ENCODE measurements around the gene KCNT1. TPM values are rescaled to one million over a fixed set of nuclear protein-coding genes. Genes with fewer than 3 reads are reported as not detected.

The KCNT1 gene
- total RNA-seq, 1 experiment from 2014 or later, result 0.17 TPM

DNA sequence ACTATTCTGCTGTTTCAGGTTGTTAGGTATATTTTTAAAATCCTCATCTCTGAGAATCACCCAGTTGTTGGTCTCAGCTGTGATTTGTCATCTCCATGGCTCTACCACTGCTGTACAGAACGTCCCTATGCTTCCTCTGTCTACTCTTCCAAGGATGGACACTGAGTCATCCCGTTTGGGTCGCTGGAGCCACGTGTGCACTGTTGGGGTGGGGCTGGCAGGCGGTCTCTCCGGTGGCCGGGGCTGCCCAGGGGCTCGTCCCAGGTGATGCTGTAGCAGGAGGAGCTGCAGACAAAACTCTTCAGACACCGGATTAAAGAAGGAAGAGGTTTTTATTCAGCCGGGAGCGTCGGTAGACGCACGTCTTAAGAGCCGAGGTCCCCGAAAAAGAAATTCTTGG is 21.9 kb upstream of the KCNT1 start:
- H3K9me2 ChIP-seq (ENCODE audit: insufficient read depth), result no peaks in the 10 kb centered on the region
- no TSS peak for BruUV-seq (replicated peaks)
- H3K4me2 ChIP-seq (ENCODE audit: low read length), result no peak overlapping the region
- intact Hi-C loops (cut with micrococcal nuclease), result no loop called here
- no peaks in the 10 kb centered on the region for H4K20me1 ChIP-seq (ENCODE audit: insufficient read depth)
- no peak for ATAC-seq
- POLR2A ChIA-PET, result no interaction called here
- no peak overlapping the region for H3K27ac ChIP-seq (ENCODE audit: low read depth, low read length)
- H3K9ac ChIP-seq (ENCODE audit: low read length), result no peak overlapping the region
- no peaks in the 10 kb centered on the region for H3K4me1 ChIP-seq (ENCODE audit: control insufficient read depth in 1 of 2, insufficient read depth in 2 of 2, low read length in 2 of 2)
- no peak overlapping the region for H2AFZ ChIP-seq (ENCODE audit: low read depth, low read length, poor library complexity, severe bottlenecking)
- no peak for TF ChIP-seq SRF (IDR thresholded peaks at IDR 0.05; ENCODE audit: low read depth)
- no peak for TF ChIP-seq ELF1 (IDR thresholded peaks at IDR 0.05; ENCODE audit: borderline replicate concordance, low read depth)
- no peak for TF ChIP-seq CBX3 (IDR thresholded peaks at IDR 0.05; ENCODE audit: low read depth)
- TF ChIP-seq CEBPB (IDR thresholded peaks at IDR 0.05; ENCODE audit: low read depth), result no peak
- TF ChIP-seq, protein P1, sequence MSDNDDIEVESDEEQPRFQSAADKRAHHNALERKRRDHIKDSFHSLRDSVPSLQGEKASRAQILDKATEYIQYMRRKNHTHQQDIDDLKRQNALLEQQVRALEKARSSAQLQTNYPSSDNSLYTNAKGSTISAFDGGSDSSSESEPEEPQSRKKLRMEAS (IDR thresholded peaks at IDR 0.05), result no peak
- TF ChIP-seq, protein P2, sequence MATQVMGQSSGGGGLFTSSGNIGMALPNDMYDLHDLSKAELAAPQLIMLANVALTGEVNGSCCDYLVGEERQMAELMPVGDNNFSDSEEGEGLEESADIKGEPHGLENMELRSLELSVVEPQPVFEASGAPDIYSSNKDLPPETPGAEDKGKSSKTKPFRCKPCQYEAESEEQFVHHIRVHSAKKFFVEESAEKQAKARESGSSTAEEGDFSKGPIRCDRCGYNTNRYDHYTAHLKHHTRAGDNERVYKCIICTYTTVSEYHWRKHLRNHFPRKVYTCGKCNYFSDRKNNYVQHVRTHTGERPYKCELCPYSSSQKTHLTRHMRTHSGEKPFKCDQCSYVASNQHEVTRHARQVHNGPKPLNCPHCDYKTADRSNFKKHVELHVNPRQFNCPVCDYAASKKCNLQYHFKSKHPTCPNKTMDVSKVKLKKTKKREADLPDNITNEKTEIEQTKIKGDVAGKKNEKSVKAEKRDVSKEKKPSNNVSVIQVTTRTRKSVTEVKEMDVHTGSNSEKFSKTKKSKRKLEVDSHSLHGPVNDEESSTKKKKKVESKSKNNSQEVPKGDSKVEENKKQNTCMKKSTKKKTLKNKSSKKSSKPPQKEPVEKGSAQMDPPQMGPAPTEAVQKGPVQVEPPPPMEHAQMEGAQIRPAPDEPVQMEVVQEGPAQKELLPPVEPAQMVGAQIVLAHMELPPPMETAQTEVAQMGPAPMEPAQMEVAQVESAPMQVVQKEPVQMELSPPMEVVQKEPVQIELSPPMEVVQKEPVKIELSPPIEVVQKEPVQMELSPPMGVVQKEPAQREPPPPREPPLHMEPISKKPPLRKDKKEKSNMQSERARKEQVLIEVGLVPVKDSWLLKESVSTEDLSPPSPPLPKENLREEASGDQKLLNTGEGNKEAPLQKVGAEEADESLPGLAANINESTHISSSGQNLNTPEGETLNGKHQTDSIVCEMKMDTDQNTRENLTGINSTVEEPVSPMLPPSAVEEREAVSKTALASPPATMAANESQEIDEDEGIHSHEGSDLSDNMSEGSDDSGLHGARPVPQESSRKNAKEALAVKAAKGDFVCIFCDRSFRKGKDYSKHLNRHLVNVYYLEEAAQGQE (IDR thresholded peaks at IDR 0.05; ENCODE audit: low read depth), result no peak
- no peak for TF ChIP-seq ZFX (IDR thresholded peaks at IDR 0.05)
- no peaks in the 10 kb centered on the region for H3K36me3 ChIP-seq (ENCODE audit: control insufficient read depth in 1 of 2, insufficient read depth in 2 of 2, low read length in 2 of 2)
- RAD21 ChIA-PET (ENCODE audit: low non-redundant PET in 1 of 2, low total read pairs in 2 of 2, uncharacterized antibody in 2 of 2, unreplicated experiment in 2 of 2), result no interaction called here
- DNase-seq (ENCODE audit: low read depth, low spot score), result no peak
- H3K4me3 ChIP-seq (replicated peaks in 1 of 2; ENCODE audit: low read depth in 1 of 2, low read length in 2 of 2), result no peak overlapping the region
- H3K79me2 ChIP-seq (ENCODE audit: insufficient read depth, low read length), result no peaks in the 10 kb centered on the region
- H3K27me3 ChIP-seq (ENCODE audit: insufficient read depth, low read length), result no peaks in the 10 kb centered on the region
- no peaks in the 10 kb centered on the region for H3K9me3 ChIP-seq (ENCODE audit: control insufficient read depth in 1 of 2, insufficient read depth in 1 of 2, low read depth in 1 of 2, low read length in 2 of 2)
- CTCF ChIA-PET, result no interaction called here

DNA sequence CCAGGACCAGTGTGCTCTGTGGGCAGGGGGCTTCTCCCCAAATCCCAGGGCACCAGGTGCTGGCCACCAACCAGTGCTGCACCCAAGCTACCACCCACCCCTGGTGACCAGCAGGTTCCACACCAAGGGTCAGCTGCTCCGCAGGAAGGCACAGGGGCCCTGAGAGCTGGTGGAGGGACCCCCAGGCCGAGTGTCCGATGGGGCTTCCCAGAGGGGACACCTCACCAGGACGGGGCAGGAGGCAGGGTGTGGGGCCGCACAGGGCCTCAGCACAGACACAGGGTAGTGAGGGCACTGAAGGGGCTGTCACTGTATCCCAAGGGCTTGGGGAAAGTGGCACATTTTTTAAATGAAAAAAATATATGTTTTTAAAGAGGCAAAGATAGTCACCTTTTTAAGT is 20.8 kb upstream of the KCNT1 start:
- H3K27me3 ChIP-seq (ENCODE audit: insufficient read depth, low read length), result no peaks in the 10 kb centered on the region
- ChIA-PET POLR2A (no interaction called here), RAD21 (ENCODE audit: low non-redundant PET in 1 of 2, low total read pairs in 2 of 2, uncharacterized antibody in 2 of 2, unreplicated experiment in 2 of 2) (no interaction called here), CTCF (no interaction called here)
- no peaks in the 10 kb centered on the region for H3K79me2 ChIP-seq (ENCODE audit: insufficient read depth, low read length)
- no peaks in the 10 kb centered on the region for H3K4me1 ChIP-seq (ENCODE audit: control insufficient read depth in 1 of 2, insufficient read depth in 2 of 2, low read length in 2 of 2)
- H4K20me1 ChIP-seq (ENCODE audit: insufficient read depth), result no peaks in the 10 kb centered on the region
- H3K4me3 ChIP-seq (replicated peaks in 1 of 2; ENCODE audit: low read depth in 1 of 2, low read length in 2 of 2), result no peak overlapping the region
- TF ChIP-seq ELF1 (IDR thresholded peaks at IDR 0.05; ENCODE audit: borderline replicate concordance, low read depth) (no peak), ZNF274 (IDR thresholded peaks at IDR 0.05; ENCODE audit: low read depth, low read length) (no peak), EZH2phosphoT487 (IDR thresholded peaks at IDR 0.05; ENCODE audit: borderline replicate concordance) (no peak), FOSL1 (IDR thresholded peaks at IDR 0.05; ENCODE audit: low read depth) (no peak)
- no peak overlapping the region for H3K9ac ChIP-seq (ENCODE audit: low read length)
- no TSS peak for BruUV-seq (replicated peaks)
- ATAC-seq, result no peak
- H2AFZ ChIP-seq (ENCODE audit: low read depth, low read length, poor library complexity, severe bottlenecking), result no peak overlapping the region
- H3K9me3 ChIP-seq (ENCODE audit: control insufficient read depth in 1 of 2, insufficient read depth in 1 of 2, low read depth in 1 of 2, low read length in 2 of 2), result no peaks in the 10 kb centered on the region
- intact Hi-C loops (cut with micrococcal nuclease), result no loop called here
- no peak for DNase-seq (ENCODE audit: low read depth, low spot score)
- H3K9me2 ChIP-seq (ENCODE audit: insufficient read depth), result no peaks in the 10 kb centered on the region
- no peaks in the 10 kb centered on the region for H3K36me3 ChIP-seq (ENCODE audit: control insufficient read depth in 1 of 2, insufficient read depth in 2 of 2, low read length in 2 of 2)
- H3K27ac ChIP-seq (ENCODE audit: low read depth, low read length), result no peak overlapping the region
- no peak overlapping the region for H3K4me2 ChIP-seq (ENCODE audit: low read length)

Data from HCT116 (cell line).